HepG2 (cell line): Measurements from ENCODE around the gene PXYLP1. TPM values are rescaled to one million over a fixed set of nuclear protein-coding genes. Genes with fewer than 3 reads are reported as not detected.

Experiments used
- ATAC-seq: fragments of 200-7000 bp; cut with Tn5 transposase; 3 replicates; pipeline ENCODE4 v1.9.1; 2020; ENCODE audit warnings: mild to moderate bottlenecking, moderate library complexity
- BruUV-seq: library from RNA; stranded (reverse); fragments of 400-500 nt; replicated peaks from 2 replicates; lab custom pipeline; 2021; lab: Mats Ljungman, UMichigan
- CTCF ChIA-PET: fragments of 300-600 bp; formaldehyde crosslinking; extraction: SDS; loops from one replicate; lab custom pipeline; 2021; ENCODE audit warnings: low total read pairs, inconsistent platforms, low intra/inter-chr PET ratio; lab: Yijun Ruan, JAX
- POLR2A ChIA-PET: fragments of 350-600 bp; sonication (Branson Sonifier 250); formaldehyde crosslinking; loops from one replicate; lab custom pipeline; 2020; ENCODE audit warnings: antibody characterized with exemption, inconsistent platforms; lab: Yijun Ruan, JAX
- DNase-seq: peaks from one replicate; pipeline ENCODE4 v3.0.0-alpha.2; 2015; ENCODE audit warnings: low spot score
- FAIRE-seq: peaks from 3 replicates; lab custom pipeline; 2011; peaks lifted over from hg19 to GRCh38; lab: Jason Lieb, UNC
- H2AFZ ChIP-seq: one replicate; pipeline ENCODE4 v1.6.1; 2011; ENCODE audit warnings: low read length, inconsistent platforms
- H3K27ac ChIP-seq: fragments of 300-600 bp; 3 replicates; pipeline ENCODE4 v1.8.0; 2011; ENCODE audit warnings: mixed run types, mild to moderate bottlenecking, mixed read lengths, low read length, inconsistent platforms; ENCODE audit not compliant: insufficient read depth; ENCODE audit errors: extremely low read length
- H3K27me3 ChIP-seq, 2 experiments: fragments of 200-600 bp in 1 of 2; 2 replicates in 1 of 2; 3 replicates in 1 of 2; pipeline versions ENCODE4 v1.6.0 to v1.8.0; 2011; ENCODE audit warnings: low read length in 2 of 2, mild to moderate bottlenecking in 2 of 2, moderate library complexity in 2 of 2, inconsistent platforms in 1 of 2; ENCODE audit not compliant: insufficient read depth in 2 of 2, control insufficient read depth in 1 of 2
- H3K36me3 ChIP-seq, 2 experiments: fragments of 200-600 bp in 1 of 2; replicated peaks in 1 of 2; 2 replicates in 1 of 2; 3 replicates in 1 of 2; pipeline versions ENCODE4 v1.5.1 to v1.8.0; 2011; ENCODE audit warnings: low read length in 2 of 2, inconsistent platforms in 1 of 2; ENCODE audit not compliant: insufficient read depth in 2 of 2, control insufficient read depth in 1 of 2
- H3K4me1 ChIP-seq: 2 replicates; pipeline ENCODE4 v1.5.1; 2012; ENCODE audit warnings: low read length, inconsistent platforms; ENCODE audit not compliant: insufficient read depth
- H3K4me2 ChIP-seq: 2 replicates; pipeline ENCODE4 v1.6.0; 2011; ENCODE audit warnings: low read depth, low read length, inconsistent platforms
- H3K4me3 ChIP-seq, 3 experiments: fragments of 200-600 bp in 1 of 3; sonication (generic), shearing (Covaris generic) in 1 of 3; replicated peaks in 1 of 3; 2 replicates each; pipeline ENCODE4 v1.5.1; 2011 to 2016; ENCODE audit warnings: low read length in 3 of 3, inconsistent platforms in 2 of 3, low read depth in 2 of 3, mild to moderate bottlenecking in 2 of 3, control low read depth in 1 of 3, mixed read lengths in 1 of 3; ENCODE audit not compliant: insufficient read depth in 1 of 3
- H3K79me2 ChIP-seq: one replicate; pipeline ENCODE4 v1.6.1; 2011; ENCODE audit warnings: low read length, inconsistent platforms; ENCODE audit not compliant: insufficient read depth
- H3K9ac ChIP-seq: 2 replicates; pipeline ENCODE4 v1.6.0; 2011; ENCODE audit warnings: mild to moderate bottlenecking, low read depth, low read length, inconsistent platforms; ENCODE audit not compliant: insufficient read depth
- H3K9me3 ChIP-seq: 2 replicates; pipeline ENCODE4 v1.5.1; 2012; ENCODE audit warnings: mild to moderate bottlenecking, low read length
- H4K20me1 ChIP-seq: 2 replicates; pipeline ENCODE4 v1.6.0; 2011; ENCODE audit warnings: inconsistent platforms, mild to moderate bottlenecking, low read length, moderate library complexity; ENCODE audit not compliant: insufficient read depth
- ATF7 ChIP-seq, 2 experiments: fragments of 450-650 bp in 1 of 2; sonication (generic) in 1 of 2; formaldehyde crosslinking in 1 of 2; IDR thresholded peaks; 2 replicates each; pipeline versions ENCODE4 v1.4.0 to v1.6.1; 2016 to 2020; ENCODE audit warnings: antibody characterized with exemption in 1 of 2, mild to moderate bottlenecking in 1 of 2, missing genetic modification reagents in 1 of 2
- IRX3 ChIP-seq: sonication (generic); formaldehyde crosslinking; IDR thresholded peaks from 2 replicates; pipeline ENCODE4 v1.8.1; 2023; ENCODE audit warnings: mild to moderate bottlenecking, low read depth, missing genetic modification reagents, borderline replicate concordance
- NR2F1 ChIP-seq, 2 experiments: fragments of 450-650 bp in 1 of 2; formaldehyde crosslinking in 1 of 2; IDR thresholded peaks; 2 replicates each; pipeline versions ENCODE4 v1.5.0 to v1.6.1; 2016 to 2020; ENCODE audit warnings: mild to moderate bottlenecking in 1 of 2, missing compliant biosample characterization in 1 of 2, missing genetic modification reagents in 1 of 2, moderate library complexity in 1 of 2
- PHB2 ChIP-seq: fragments of 450-650 bp; IDR thresholded peaks from 2 replicates; pipeline ENCODE4 v1.6.1; 2018; ENCODE audit not compliant: partially characterized antibody
- PRDM4 ChIP-seq: sonication (generic); formaldehyde crosslinking; IDR thresholded peaks from 2 replicates; pipeline ENCODE4 v1.9.0; 2021; ENCODE audit warnings: missing genetic modification reagents, borderline replicate concordance
- RFX3 ChIP-seq: IDR thresholded peaks from 2 replicates; pipeline ENCODE4 v1.6.1; 2016; ENCODE audit warnings: missing biosample characterization, missing genetic modification reagents
- ZHX2 ChIP-seq, 2 experiments: sonication (generic) in 1 of 2; formaldehyde crosslinking in 1 of 2; IDR thresholded peaks; 2 replicates each; pipeline versions ENCODE4 v1.6.1 to v1.9.0; 2014 to 2022; ENCODE audit warnings: antibody characterized with exemption in 1 of 2, borderline replicate concordance in 1 of 2, inconsistent platforms in 1 of 2, low read depth in 1 of 2, missing genetic modification reagents in 1 of 2
- ZNF629 ChIP-seq: sonication (generic); formaldehyde crosslinking; conservative IDR thresholded peaks from 2 replicates; pipeline ENCODE4 v1.5.0; 2020; ENCODE audit warnings: missing genetic modification reagents
- WGBS: methylation state at CpG from one replicate; pipeline ENCODE4 v1.1.6; 2017; ENCODE audit warnings: low lambda C conversion rate; 5-methylcytosine and 5-hydroxymethylcytosine counted together
- in situ Hi-C: cut with HindIII; loops from 2 replicates; pipeline ENCODE4 v1.10.0; 2017; ENCODE audit warnings: low pct_unique_long_range_greater_than_20kb; ENCODE audit not compliant: extremely low pct_ligation_motif_present
- intact Hi-C: fragments of 100-400 bp; cut with micrococcal nuclease; formaldehyde crosslinking; loops from one replicate; pipeline ENCODE4 v1.10.0; 2022; ENCODE audit not compliant: unreplicated experiment
- polyA plus RNA-seq, 8 experiments: library from polyadenylated mRNA; depleted of rRNA in 3 of 8; stranded (reverse) in 7 of 8; unstranded in 1 of 8; fragments of >200 nt; fragmentation: Illumina TruSeq in 4 of 8; extraction: Trizol in 4 of 8; gene quantifications; 2 replicates each; pipeline versions ENCODE4 v1.2.1 to v1.2.3, GENCODE V29; 2011 to 2016; ENCODE audit warnings: low read depth in 4 of 8, missing spikeins in 1 of 8, mixed read lengths in 1 of 8; ENCODE audit not compliant: insufficient read depth in 1 of 8
- total RNA-seq, 5 experiments: library from RNA; depleted of rRNA; stranded (reverse); fragments of >200 nt; fragmentation: Illumina TruSeq; extraction: Trizol; gene quantifications; 2 replicates each; pipeline ENCODE4 v1.2.3, GENCODE V29; 2016; ENCODE audit warnings: low read depth in 1 of 5
- TF ChIP-seq, protein P1 (sequence below): sonication (generic); formaldehyde crosslinking; IDR thresholded peaks from 2 replicates; pipeline ENCODE4 v1.8.0; 2022; ENCODE audit warnings: mild to moderate bottlenecking, missing genetic modification reagents, moderate library complexity
- TF ChIP-seq, protein P2 (sequence below): sonication (generic); formaldehyde crosslinking; IDR thresholded peaks from 2 replicates; pipeline ENCODE4 v1.5.0; 2020; ENCODE audit warnings: missing genetic modification reagents, mild to moderate bottlenecking, borderline replicate concordance
- TF ChIP-seq, protein P3 (sequence below): sonication (generic); formaldehyde crosslinking; IDR thresholded peaks from 2 replicates; pipeline ENCODE4 v1.4.0; 2020; ENCODE audit warnings: missing genetic modification reagents

PXYLP1 gene
- total and polyA plus RNA-seq, 2 of the 13 experiments (the other 11 are each of a cell fraction or from before 2014, with no cell fraction given): 4.9 to 8.1 TPM

DNA sequence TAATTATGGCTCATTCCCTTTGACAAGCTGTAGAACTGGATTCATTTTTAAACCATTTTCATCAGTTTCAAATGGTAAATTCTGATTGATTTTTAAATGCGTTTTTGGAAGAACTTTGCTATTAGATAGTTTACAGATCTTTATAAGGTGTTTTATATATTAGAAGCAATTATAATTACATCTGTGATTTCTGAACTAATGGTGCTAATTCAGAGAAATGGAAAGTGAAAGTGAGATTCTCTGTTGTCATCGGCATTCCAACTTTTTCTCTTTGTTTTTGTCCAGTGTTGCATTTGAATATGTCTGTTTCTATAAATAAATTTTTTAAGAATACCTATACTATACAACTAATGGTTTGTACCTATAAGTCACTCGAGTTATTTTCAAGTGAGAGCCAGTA, 62.7 kb downstream of the PXYLP1 start:
- WGBS: 85% methylated on average over 3 of the region's 3 CpGs
- H3K27ac ChIP-seq: no peak overlapping the region
- no peaks in the 10 kb centered on the region for H4K20me1 ChIP-seq
- ChIA-PET CTCF (no interaction called here), POLR2A (no interaction called here)
- FAIRE-seq (no peak), ATAC-seq (no peak), DNase-seq (no peak)
- H3K27me3 ChIP-seq: no peaks in the 10 kb centered on the region
- H3K4me1 ChIP-seq: no peaks in the 10 kb centered on the region
- in situ Hi-C loops (no loop called here), intact Hi-C loops (no loop called here)
- H3K36me3 ChIP-seq: peaks cover 0 to 3% of the 10 kb centered on the region in 2 experiments; a peak in 1 of 5 replicates
- no TSS peak for BruUV-seq
- no peak overlapping the region for H3K4me2 ChIP-seq
- no peaks in the 10 kb centered on the region for H3K9me3 ChIP-seq
- no peak overlapping the region for H2AFZ ChIP-seq
- no peaks in the 10 kb centered on the region for H3K79me2 ChIP-seq
- no peak overlapping the region for H3K9ac ChIP-seq
- H3K4me3 ChIP-seq: no peak overlapping the region
- TF ChIP-seq, protein P1, sequence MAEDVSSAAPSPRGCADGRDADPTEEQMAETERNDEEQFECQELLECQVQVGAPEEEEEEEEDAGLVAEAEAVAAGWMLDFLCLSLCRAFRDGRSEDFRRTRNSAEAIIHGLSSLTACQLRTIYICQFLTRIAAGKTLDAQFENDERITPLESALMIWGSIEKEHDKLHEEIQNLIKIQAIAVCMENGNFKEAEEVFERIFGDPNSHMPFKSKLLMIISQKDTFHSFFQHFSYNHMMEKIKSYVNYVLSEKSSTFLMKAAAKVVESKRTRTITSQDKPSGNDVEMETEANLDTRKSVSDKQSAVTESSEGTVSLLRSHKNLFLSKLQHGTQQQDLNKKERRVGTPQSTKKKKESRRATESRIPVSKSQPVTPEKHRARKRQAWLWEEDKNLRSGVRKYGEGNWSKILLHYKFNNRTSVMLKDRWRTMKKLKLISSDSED (CRISPR knock-in tag): no peak
- TF ChIP-seq NR2F1 (CRISPR knock-in tag; IDR thresholded peaks at IDR 0.05) (no peak), ZHX2 (IDR thresholded peaks at IDR 0.05; ENCODE audit: low read depth) (no peak), ZHX2 (CRISPR knock-in tag; IDR thresholded peaks at IDR 0.05; ENCODE audit: borderline replicate concordance) (no peak), IRX3 (CRISPR knock-in tag) (no peak), PRDM4 (no peak), ZNF629 (no peak), RFX3 (CRISPR knock-in tag) (no peak), PHB2 (no peak), ATF7 (IDR thresholded peaks at IDR 0.05) (no peak), ATF7 (CRISPR knock-in tag; IDR thresholded peaks at IDR 0.05) (no peak)
- TF ChIP-seq, protein P2, sequence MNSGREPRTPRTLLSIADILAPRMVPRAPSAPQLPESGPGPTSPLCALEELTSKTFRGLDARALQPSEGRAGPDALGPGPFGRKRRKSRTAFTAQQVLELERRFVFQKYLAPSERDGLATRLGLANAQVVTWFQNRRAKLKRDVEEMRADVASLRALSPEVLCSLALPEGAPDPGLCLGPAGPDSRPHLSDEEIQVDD (CRISPR knock-in tag): no peak
- TF ChIP-seq, protein P3, sequence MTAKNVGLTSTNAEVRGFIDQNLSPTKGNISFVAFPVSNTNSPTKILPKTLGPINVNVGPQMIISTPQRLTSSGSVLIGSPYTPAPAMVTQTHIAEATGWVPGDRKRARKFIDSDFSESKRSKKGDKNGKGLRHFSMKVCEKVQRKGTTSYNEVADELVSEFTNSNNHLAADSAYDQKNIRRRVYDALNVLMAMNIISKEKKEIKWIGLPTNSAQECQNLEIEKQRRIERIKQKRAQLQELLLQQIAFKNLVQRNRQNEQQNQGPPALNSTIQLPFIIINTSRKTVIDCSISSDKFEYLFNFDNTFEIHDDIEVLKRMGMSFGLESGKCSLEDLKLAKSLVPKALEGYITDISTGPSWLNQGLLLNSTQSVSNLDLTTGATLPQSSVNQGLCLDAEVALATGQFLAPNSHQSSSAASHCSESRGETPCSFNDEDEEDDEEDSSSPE: no peak
